Epithelial cell of proximal tubule (primary cell): ENCODE data around the gene TMC1. TPM values are rescaled to one million over a fixed set of nuclear protein-coding genes. Genes with fewer than 3 reads are reported as not detected.
"Not testable (repeated sequence)": the region's sequence is repeated elsewhere in the genome, so short reads cannot be mapped to it uniquely, and the experiment has no call there.

Experiments used
- DNase-seq: peaks from one replicate; pipeline ENCODE4 v3.0.0-alpha.2; 2011; ENCODE audit warnings: low read depth
- H3K4me3 ChIP-seq: 2 replicates; pipeline ENCODE4 v1.5.1; 2011; ENCODE audit warnings: low read depth, mild to moderate bottlenecking, low read length
- CTCF ChIP-seq: conservative IDR thresholded peaks from 2 replicates; pipeline ENCODE4 v1.5.1; 2012; ENCODE audit warnings: low read depth, mild to moderate bottlenecking, low read length
- total RNA-seq: library from RNA; depleted of rRNA; stranded (reverse); fragments of >200 nt; gene quantifications from 2 replicates; pipeline ENCODE4 v1.2.3, GENCODE V29; 2015

The TMC1 gene
- total RNA-seq, 1 donor from 2014 or later, result not detected

GRCh38 chr9:72480921-72481320, 40.5 kb upstream of the TMC1 start:
- TF ChIP-seq CTCF, result no peak
- no peak for DNase-seq
- no peak overlapping the region for H3K4me3 ChIP-seq

- no peak for DNase-seq
- H3K4me3 ChIP-seq, result no peak overlapping the region
- TF ChIP-seq CTCF, result no peak
These were observed 35.4 kb upstream of the TMC1 start for GRCh38 chr9:72485821-72486593.

- no peak overlapping the region for H3K4me3 ChIP-seq
- no peak for TF ChIP-seq CTCF
- DNase-seq, result no peak
These were observed 34.8 kb upstream of the TMC1 start for GRCh38 chr9:72486594-72486955.

GRCh38 chr9:72487665-72488064, 33.7 kb upstream of the TMC1 start:
- not testable (repeated sequence) for H3K4me3 ChIP-seq, DNase-seq

GRCh38 chr9:72489986-72490385, 31.4 kb upstream of the TMC1 start:
- no peak for TF ChIP-seq CTCF
- no peak overlapping the region for H3K4me3 ChIP-seq
- no peak for DNase-seq

GRCh38 chr9:72491242-72491641, 30.2 kb upstream of the TMC1 start:
- no peak for TF ChIP-seq CTCF
- no peak overlapping the region for H3K4me3 ChIP-seq
- DNase-seq, result no peak

- TF ChIP-seq CTCF, result no peak
- no peak overlapping the region for H3K4me3 ChIP-seq
- DNase-seq, result no peak
These were observed 27.4 kb upstream of the TMC1 start for GRCh38 chr9:72494051-72494450.
